Colonic mucosa (tissue), 4 donors: ENCODE results near the gene MSH3. TPM values are rescaled to one million over a fixed set of nuclear protein-coding genes. Genes with fewer than 3 reads are reported as not detected.

Experiments
- DNase-seq: peaks from one replicate; pipeline ENCODE4 v3.0.0-alpha.2; 2020
- H3K27ac ChIP-seq: fragments of 200-600 bp; one replicate; pipeline ENCODE4 v1.8.0; 2021
- H3K27me3 ChIP-seq: fragments of 200-600 bp; one replicate; pipeline ENCODE4 v1.8.0; 2021
- H3K36me3 ChIP-seq: fragments of 200-600 bp; one replicate; pipeline ENCODE4 v1.8.0; 2021
- H3K4me1 ChIP-seq: fragments of 200-600 bp; one replicate; pipeline ENCODE4 v1.8.0; 2021; ENCODE audit warnings: mild to moderate bottlenecking
- H3K4me3 ChIP-seq: fragments of 200-600 bp; one replicate; pipeline ENCODE4 v1.8.0; 2021
- H3K9ac ChIP-seq, 2 donors: one replicate each; pipeline ENCODE4 v1.7.0; 2013; ENCODE audit warnings: control low read depth in 2 of 2, low read depth in 2 of 2, low read length in 2 of 2
- H3K9me3 ChIP-seq: fragments of 200-600 bp; one replicate; pipeline ENCODE4 v1.8.0; 2021
- intact Hi-C: fragments of 100-400 bp; cut with DNase I; formaldehyde crosslinking; loops from one replicate; pipeline ENCODE4 v1.14.1; 2022
- total RNA-seq, 2 donors: library from RNA; stranded (reverse); fragmentation: NEBNext Ultra II Directional in 1 of 2; extraction: Animal tissue kit (Norgen Biotek cat#: 25700) in 1 of 2; gene quantifications; one replicate each; pipeline ENCODE4 v1.2.1, GENCODE V29; 2021
- TF ChIP-seq, protein P1 (sequence below): fragments of 200-600 bp; IDR thresholded peaks from one replicate; pipeline ENCODE4 v1.8.0; 2022; ENCODE audit warnings: antibody characterized with exemption, mild to moderate bottlenecking
- donor health status: healthy.
- donor health status: DM: no; HTN: no; CAD: no.
- donor health status: DM: no; HTN: no; CAD: no.

The MSH3 gene
- total RNA-seq, 2 donors from 2014 or later, result 15.1 to 16.3 TPM

DNA sequence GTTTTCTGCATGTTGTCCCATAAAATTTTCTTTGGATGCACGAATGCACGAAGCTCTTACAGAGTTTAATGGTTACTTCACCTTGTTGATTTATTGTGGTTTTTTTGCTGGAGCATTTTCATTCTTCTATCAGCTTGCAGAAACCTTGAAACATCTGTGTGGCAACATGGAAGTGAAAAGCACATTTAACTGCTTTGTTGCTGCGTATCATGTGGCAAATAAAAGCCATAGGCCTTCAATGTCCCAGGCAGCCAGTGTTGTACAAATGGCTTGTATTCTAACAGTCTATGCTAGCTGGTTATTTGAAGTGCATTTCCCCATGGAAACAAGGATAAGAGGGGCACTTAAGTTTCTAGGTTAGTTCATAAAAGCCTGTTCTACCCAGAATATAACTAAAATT lies 263.2 kb downstream of the MSH3 start:
- Histone ChIP-seq H3K36me3 (no peaks in the 10 kb centered on the region), H3K27me3 (no peaks in the 10 kb centered on the region), H3K9me3 (no peaks in the 10 kb centered on the region), H3K9ac (no peak overlapping the region), H3K27ac (no peak overlapping the region), H3K4me1 (no peaks in the 10 kb centered on the region), H3K4me3 (no peak overlapping the region)
- intact Hi-C loops, result no loop called here
- no peak for DNase-seq
- TF ChIP-seq, protein P1, sequence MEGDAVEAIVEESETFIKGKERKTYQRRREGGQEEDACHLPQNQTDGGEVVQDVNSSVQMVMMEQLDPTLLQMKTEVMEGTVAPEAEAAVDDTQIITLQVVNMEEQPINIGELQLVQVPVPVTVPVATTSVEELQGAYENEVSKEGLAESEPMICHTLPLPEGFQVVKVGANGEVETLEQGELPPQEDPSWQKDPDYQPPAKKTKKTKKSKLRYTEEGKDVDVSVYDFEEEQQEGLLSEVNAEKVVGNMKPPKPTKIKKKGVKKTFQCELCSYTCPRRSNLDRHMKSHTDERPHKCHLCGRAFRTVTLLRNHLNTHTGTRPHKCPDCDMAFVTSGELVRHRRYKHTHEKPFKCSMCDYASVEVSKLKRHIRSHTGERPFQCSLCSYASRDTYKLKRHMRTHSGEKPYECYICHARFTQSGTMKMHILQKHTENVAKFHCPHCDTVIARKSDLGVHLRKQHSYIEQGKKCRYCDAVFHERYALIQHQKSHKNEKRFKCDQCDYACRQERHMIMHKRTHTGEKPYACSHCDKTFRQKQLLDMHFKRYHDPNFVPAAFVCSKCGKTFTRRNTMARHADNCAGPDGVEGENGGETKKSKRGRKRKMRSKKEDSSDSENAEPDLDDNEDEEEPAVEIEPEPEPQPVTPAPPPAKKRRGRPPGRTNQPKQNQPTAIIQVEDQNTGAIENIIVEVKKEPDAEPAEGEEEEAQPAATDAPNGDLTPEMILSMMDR, result no peak

DNA sequence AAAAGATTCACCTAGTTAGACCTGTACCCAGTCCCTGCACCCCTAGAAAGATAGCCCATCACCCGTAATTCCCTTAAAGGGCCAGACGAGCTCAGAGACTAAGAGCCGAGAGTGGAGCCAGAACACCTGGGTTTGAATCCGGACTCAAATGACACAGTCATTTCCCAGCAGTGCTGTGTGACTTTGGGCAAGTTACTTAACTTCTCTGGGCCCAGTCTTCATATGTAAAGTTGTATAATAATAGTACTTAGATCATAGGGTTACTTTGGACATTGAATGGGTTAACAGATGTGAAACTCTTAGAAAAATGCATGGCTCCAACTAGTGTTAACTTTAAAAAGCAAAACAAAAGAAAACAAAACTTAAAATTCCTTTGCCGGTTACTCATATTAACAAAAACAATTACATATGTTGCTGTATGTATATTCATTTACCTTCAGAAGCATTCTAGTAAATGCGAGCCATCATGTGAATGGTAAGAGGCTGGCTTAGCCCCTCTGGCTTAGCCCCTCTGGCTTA lies 265.3 kb downstream of the MSH3 start:
- DNase-seq, result no peak
- no peaks in the 10 kb centered on the region for H3K36me3 ChIP-seq
- TF ChIP-seq, protein P1, result no peak
- no peaks in the 10 kb centered on the region for H3K9me3 ChIP-seq
- intact Hi-C loops, result no loop called here
- H3K27ac ChIP-seq, result no peak overlapping the region
- H3K27me3 ChIP-seq, result no peaks in the 10 kb centered on the region
- H3K4me3 ChIP-seq, result no peak overlapping the region
- H3K4me1 ChIP-seq, result no peaks in the 10 kb centered on the region
- no peak overlapping the region for H3K9ac ChIP-seq

DNA sequence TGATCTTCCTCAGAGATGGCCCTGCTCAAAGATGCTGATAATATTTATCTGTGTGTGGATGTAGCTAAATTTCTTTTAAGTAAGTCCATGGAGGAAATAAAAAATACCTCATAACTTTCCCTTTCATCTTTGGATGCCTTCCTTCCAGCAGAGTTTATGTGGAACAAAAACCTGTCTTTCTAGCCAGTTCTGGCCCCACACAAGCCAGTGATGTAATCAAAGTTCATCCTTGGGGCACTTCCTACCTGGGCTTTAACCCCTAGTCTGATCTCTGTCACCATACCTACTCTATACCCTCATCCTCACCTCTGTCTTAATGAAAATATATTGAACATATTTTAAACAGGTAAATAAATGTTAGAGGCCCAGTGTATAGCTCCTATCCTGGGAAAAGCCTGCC lies 265.9 kb downstream of the MSH3 start:
- intact Hi-C loops, result no loop called here
- TF ChIP-seq, protein P1, result no peak
- H3K4me3 ChIP-seq, result no peak overlapping the region
- H3K9me3 ChIP-seq, result no peaks in the 10 kb centered on the region
- DNase-seq, result no peak
- H3K27ac ChIP-seq, result no peak overlapping the region
- no peaks in the 10 kb centered on the region for H3K27me3 ChIP-seq
- H3K9ac ChIP-seq, result no peak overlapping the region
- H3K36me3 ChIP-seq, result no peaks in the 10 kb centered on the region
- H3K4me1 ChIP-seq, result no peaks in the 10 kb centered on the region

DNA sequence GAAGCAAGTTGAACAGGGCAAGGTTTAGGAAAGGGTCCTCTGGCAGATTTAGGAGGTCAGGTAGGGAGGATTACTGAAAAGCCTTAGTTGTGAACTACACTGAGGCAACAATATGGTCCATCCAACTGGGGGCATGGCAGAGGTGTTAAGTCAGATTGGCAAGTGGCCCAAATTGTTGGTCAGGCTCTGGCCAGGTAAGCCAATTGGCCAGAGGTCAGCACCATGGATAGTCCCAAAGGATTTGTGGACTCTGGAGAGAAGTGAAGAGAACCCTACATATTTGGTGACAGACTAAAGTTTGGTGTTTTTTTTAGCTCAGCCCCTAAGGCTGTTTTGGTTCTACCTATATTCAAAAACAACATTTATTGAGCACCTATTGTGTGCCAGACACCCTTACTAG lies 266.6 kb downstream of the MSH3 start:
- TF ChIP-seq, protein P1, result no peak
- DNase-seq, result no peak
- no peaks in the 10 kb centered on the region for H3K4me1 ChIP-seq
- H3K27me3 ChIP-seq, result no peaks in the 10 kb centered on the region
- no peak overlapping the region for H3K27ac ChIP-seq
- H3K4me3 ChIP-seq, result no peak overlapping the region
- intact Hi-C loops, result no loop called here
- H3K9ac ChIP-seq, result no peak overlapping the region
- H3K9me3 ChIP-seq, result no peaks in the 10 kb centered on the region
- no peaks in the 10 kb centered on the region for H3K36me3 ChIP-seq

DNA sequence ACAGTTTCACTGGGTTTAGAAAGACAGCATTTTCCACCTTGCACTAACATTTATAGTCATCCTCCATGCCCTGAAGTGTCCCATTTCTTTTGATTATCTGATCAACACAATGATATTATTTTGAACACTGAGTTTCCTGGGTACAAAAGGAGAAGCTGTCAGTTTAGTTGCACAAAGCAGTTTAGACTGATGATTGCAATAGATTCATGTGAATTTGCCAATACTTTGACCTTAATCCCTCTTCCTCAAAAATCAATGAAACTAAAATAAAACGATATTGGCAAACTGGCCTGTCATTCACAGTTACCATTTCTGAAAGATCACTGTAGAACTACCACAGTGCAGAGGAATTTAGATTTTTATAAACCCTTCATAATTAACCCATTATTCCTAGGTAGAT lies 271.5 kb downstream of the MSH3 start:
- intact Hi-C loops, result no loop called here
- H3K27ac ChIP-seq, result no peak overlapping the region
- H3K27me3 ChIP-seq, result no peaks in the 10 kb centered on the region
- H3K4me3 ChIP-seq, result no peak overlapping the region
- H3K36me3 ChIP-seq, result no peaks in the 10 kb centered on the region
- H3K4me1 ChIP-seq, result no peaks in the 10 kb centered on the region
- no peaks in the 10 kb centered on the region for H3K9me3 ChIP-seq
- H3K9ac ChIP-seq, result no peak overlapping the region
- DNase-seq, result no peak
- TF ChIP-seq, protein P1, result no peak

Other genes starting within 250 kb of the MSH3 start
- gene ZFYVE16, start 246.6 kb upstream of the MSH3 start, total RNA-seq, result 10 to 100 TPM; 22.3 to 26.5 TPM
- gene FAM151B, start 166.6 kb upstream of the MSH3 start, total RNA-seq, result 1 to 10 TPM; 1.4 to 2.4 TPM
- not detected for gene ANKRD34B, start 84.4 kb upstream of the MSH3 start, total RNA-seq
- gene DHFR, start 331 bp downstream of the MSH3 start, total RNA-seq, result 10 to 100 TPM; 26.5 to 77.7 TPM